ENCODE measurements around the gene TBC1D20. TPM values are rescaled to one million over a fixed set of nuclear protein-coding genes. Genes with fewer than 3 reads are reported as not detected.
A peak's percentile ranks its signal among the peaks of the same experiment; 100 is the strongest.

The TBC1D20 gene
- total RNA-seq, 2 experiments from 2014 or later: 30.1 to 30.7 TPM

DNA sequence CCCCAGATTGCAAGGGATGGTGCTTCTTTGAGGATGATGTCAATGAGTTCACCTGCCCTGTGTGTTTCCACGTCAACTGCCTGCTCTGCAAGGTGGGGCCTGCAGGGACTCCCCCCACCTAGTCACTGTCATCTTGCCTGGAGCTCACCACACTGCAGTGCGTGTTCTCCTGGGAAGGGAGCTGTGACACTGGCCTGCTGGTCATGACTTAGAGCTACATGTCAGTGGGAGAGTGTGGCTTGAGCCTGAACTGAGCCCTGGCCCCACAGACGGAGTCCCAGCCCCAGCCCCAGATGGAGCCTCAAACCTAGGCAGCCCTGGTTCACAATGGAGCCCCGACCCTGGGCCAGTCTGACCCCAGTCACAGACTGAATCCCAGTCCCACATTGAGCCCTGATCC is 34.9 kb downstream of the TBC1D20 start:
- H3K9me3 Mint-ChIP-seq (ENCODE audit: insufficient read depth): no peaks in the 10 kb centered on the region
- ATAC-seq (no peak), DNase-seq (no peak)
- ChIA-PET POLR2A (interaction anchor here (0.8 kb wide), 1 partner anchor 10 kb away, joined by 3 read pairs; no protein-coding TSS in a partner anchor), CTCF (no interaction called here)
- peaks cover 47% of the 10 kb centered on the region for H3K4me1 Mint-ChIP-seq (ENCODE audit: low read depth)
- peaks cover 69% of the 10 kb centered on the region for H3K36me3 Mint-ChIP-seq (ENCODE audit: low read depth)
- H3K4me3 Mint-ChIP-seq: no peak overlapping the region
- no peak overlapping the region for H3K27ac Mint-ChIP-seq
- no peaks in the 10 kb centered on the region for H3K27me3 Mint-ChIP-seq (ENCODE audit: low read depth)

DNA sequence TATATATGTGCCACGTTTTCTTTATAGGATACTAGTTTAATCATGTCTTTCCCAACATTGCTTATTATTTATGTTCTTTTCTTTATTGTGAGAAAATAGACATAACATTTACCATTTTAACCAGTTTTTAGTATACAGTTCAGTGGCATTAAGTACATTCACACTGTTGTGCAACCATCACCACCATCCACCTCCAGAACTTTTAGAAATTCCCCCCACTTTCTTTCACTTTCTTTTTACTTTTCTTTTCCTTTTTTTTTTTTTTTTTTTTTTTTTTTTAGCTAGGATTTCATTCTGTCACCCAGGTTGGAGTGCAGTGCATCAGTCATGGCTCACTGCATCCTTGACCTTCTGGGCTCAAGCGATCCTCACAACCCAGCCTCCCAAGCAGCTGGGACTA is 35.8 kb downstream of the TBC1D20 start:
- Mint-ChIP-seq H3K27ac (no peak overlapping the region), H3K4me3 (no peak overlapping the region), H3K27me3 (ENCODE audit: low read depth) (no peaks in the 10 kb centered on the region), H3K4me1 (ENCODE audit: low read depth) (peaks cover 46% of the 10 kb centered on the region), H3K9me3 (ENCODE audit: insufficient read depth) (no peaks in the 10 kb centered on the region), H3K36me3 (ENCODE audit: low read depth) (peaks cover 76% of the 10 kb centered on the region)
- ATAC-seq (no peak), DNase-seq (no peak)
- ChIA-PET POLR2A (no interaction called here), CTCF (no interaction called here)

- Mint-ChIP-seq H3K9me3 (ENCODE audit: insufficient read depth) (no peaks in the 10 kb centered on the region), H3K27me3 (ENCODE audit: low read depth) (no peaks in the 10 kb centered on the region), H3K36me3 (ENCODE audit: low read depth) (peaks cover 59% of the 10 kb centered on the region), H3K27ac (peak overlapping the region; percentile 3), H3K4me1 (ENCODE audit: low read depth) (peaks cover 27% of the 10 kb centered on the region), H3K4me3 (no peak overlapping the region)
- POLR2A ChIA-PET: interaction anchor here (1.1 kb wide), 1 partner anchor 12 kb away, joined by 3 read pairs; no protein-coding TSS in a partner anchor
- no peak for ATAC-seq
- no peak for DNase-seq
- CTCF ChIA-PET: no interaction called here
Observed at GRCh38 chr20:421685-422250, 40.6 kb downstream of the TBC1D20 start.

- DNase-seq (no peak), ATAC-seq (peak; percentile 53)
- Mint-ChIP-seq H3K4me1 (ENCODE audit: low read depth) (peaks cover 22% of the 10 kb centered on the region), H3K27me3 (ENCODE audit: low read depth) (no peaks in the 10 kb centered on the region), H3K4me3 (no peak overlapping the region), H3K9me3 (ENCODE audit: insufficient read depth) (no peaks in the 10 kb centered on the region), H3K27ac (peak overlapping the region; percentile 3), H3K36me3 (ENCODE audit: low read depth) (peaks cover 57% of the 10 kb centered on the region)
- CTCF ChIA-PET: interaction anchor here (1.1 kb wide), 1 partner anchor 90 kb away, joined by 3 read pairs; no protein-coding TSS in a partner anchor
- POLR2A ChIA-PET: no interaction called here
Observed at GRCh38 chr20:420721-421574, 41.4 kb downstream of the TBC1D20 start.

DNA sequence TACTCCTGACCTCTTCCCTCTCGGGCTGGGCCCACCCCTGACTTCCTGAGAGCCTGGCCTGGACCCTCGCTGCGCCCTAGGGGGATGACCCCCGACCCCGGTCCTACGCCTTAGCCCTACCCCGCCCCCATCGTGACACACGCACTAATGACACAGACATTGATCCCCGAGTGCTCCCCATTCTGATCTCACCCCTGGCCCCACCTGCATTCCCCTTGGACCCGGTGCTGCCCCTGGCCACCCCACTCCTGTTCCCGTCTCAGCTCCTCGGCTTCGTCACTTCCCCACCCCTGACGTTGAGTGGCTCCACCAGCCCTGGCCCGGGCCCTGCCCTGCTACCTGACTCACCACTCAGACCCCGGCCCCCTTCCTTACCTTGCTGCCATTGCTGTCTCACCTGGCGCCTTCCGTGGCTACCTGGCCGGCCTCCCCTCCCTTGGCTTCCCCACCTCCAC is 42.1 kb downstream of the TBC1D20 start:
- no peak overlapping the region for H3K4me3 Mint-ChIP-seq
- no peak overlapping the region for H3K27ac Mint-ChIP-seq
- peaks cover 26% of the 10 kb centered on the region for H3K4me1 Mint-ChIP-seq (ENCODE audit: low read depth)
- ChIA-PET POLR2A (no interaction called here), CTCF (interaction anchor here (1.1 kb wide), 1 partner anchor 90 kb away, joined by 3 read pairs; no protein-coding TSS in a partner anchor)
- ATAC-seq (peak; percentile 21), DNase-seq (no peak)
- H3K36me3 Mint-ChIP-seq (ENCODE audit: low read depth): peaks cover 64% of the 10 kb centered on the region
- no peaks in the 10 kb centered on the region for H3K27me3 Mint-ChIP-seq (ENCODE audit: low read depth)
- no peaks in the 10 kb centered on the region for H3K9me3 Mint-ChIP-seq (ENCODE audit: insufficient read depth)

DNA sequence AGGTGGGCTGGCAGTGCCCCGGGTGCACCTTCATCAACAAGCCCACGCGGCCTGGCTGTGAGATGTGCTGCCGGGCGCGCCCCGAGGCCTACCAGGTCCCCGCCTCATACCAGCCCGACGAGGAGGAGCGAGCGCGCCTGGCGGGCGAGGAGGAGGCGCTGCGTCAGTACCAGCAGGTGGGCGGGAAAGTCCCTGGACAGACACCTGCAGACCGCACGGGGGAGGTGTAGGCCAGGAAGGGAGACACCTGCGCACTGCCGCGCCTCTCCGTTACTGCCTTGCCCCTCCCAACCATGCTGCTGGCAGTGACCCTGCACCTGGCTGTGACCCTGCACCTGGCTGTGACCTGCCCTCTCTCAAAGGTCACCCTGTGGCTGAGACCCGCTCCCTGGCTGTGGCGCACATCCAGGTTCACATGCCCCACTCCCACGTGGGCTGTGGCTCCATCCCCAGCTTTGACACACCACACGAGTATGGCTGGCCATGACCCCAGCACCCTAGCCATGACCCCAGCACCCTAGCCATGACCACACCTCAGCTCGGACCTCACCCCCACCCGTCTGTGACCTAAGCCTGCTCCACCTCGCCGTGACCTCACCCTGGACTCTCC is 42.7 kb downstream of the TBC1D20 start:
- H3K9me3 Mint-ChIP-seq (ENCODE audit: insufficient read depth): no peaks in the 10 kb centered on the region
- H3K36me3 Mint-ChIP-seq (ENCODE audit: low read depth): peaks cover 59% of the 10 kb centered on the region
- ATAC-seq (peak; percentile 29), DNase-seq (no peak)
- no peak overlapping the region for H3K27ac Mint-ChIP-seq
- CTCF ChIA-PET: interaction anchor here (1.1 kb wide), 1 partner anchor 89 kb away, joined by 3 read pairs; no protein-coding TSS in a partner anchor
- H3K4me3 Mint-ChIP-seq: no peak overlapping the region
- POLR2A ChIA-PET: no interaction called here
- H3K4me1 Mint-ChIP-seq (ENCODE audit: low read depth): peaks cover 20% of the 10 kb centered on the region
- no peaks in the 10 kb centered on the region for H3K27me3 Mint-ChIP-seq (ENCODE audit: low read depth)

- H3K4me3 Mint-ChIP-seq: no peak overlapping the region
- H3K36me3 Mint-ChIP-seq (ENCODE audit: low read depth): peaks cover 52% of the 10 kb centered on the region
- CTCF ChIA-PET: interaction anchor here (0.7 kb wide), 1 partner anchor 18 kb away, joined by 3 read pairs; no protein-coding TSS in a partner anchor
- POLR2A ChIA-PET: no interaction called here
- ATAC-seq (no peak), DNase-seq (no peak)
- H3K9me3 Mint-ChIP-seq (ENCODE audit: insufficient read depth): no peaks in the 10 kb centered on the region
- peaks cover 16% of the 10 kb centered on the region for H3K4me1 Mint-ChIP-seq (ENCODE audit: low read depth)
- H3K27me3 Mint-ChIP-seq (ENCODE audit: low read depth): no peaks in the 10 kb centered on the region
- H3K27ac Mint-ChIP-seq: no peak overlapping the region
Observed at GRCh38 chr20:418858-419365, 43.4 kb downstream of the TBC1D20 start.

DNA sequence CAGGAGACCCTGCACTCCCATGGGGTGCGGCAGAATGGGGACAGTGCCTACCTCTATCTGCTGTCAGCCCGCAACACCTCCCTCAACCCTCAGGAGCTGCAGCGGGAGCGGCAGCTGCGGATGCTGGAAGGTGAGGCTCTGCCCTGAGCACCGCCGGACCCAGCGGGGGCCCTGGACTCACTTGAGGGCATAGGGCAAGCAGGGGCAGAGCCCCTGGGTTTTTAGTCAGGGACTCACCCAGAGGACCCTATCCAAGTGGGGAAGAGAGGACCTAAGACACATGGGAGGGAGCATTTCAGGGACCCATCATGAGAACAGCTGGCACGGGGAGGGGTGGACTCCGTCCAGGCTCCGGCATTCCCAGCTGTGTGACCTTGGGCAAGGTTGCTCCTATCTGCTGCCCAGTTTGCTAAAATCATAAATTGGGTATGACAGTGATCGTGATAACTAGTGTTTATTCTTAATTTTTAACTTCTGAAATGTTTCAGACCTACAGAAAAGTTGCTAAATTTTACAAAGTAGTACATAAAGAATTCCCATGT is 44.5 kb downstream of the TBC1D20 start:
- Mint-ChIP-seq H3K36me3 (ENCODE audit: low read depth) (peaks cover 55% of the 10 kb centered on the region), H3K4me1 (ENCODE audit: low read depth) (peaks cover 22% of the 10 kb centered on the region), H3K9me3 (ENCODE audit: insufficient read depth) (no peaks in the 10 kb centered on the region), H3K4me3 (no peak overlapping the region), H3K27me3 (ENCODE audit: low read depth) (no peaks in the 10 kb centered on the region), H3K27ac (no peak overlapping the region)
- no peak for ATAC-seq
- ChIA-PET POLR2A (no interaction called here), CTCF (no interaction called here)
- DNase-seq: no peak

GRCh38 chr20:416950-417800 is 45.2 kb downstream of the TBC1D20 start:
- POLR2A ChIA-PET: no interaction called here
- Mint-ChIP-seq H3K36me3 (ENCODE audit: low read depth) (peaks cover 52% of the 10 kb centered on the region), H3K27me3 (ENCODE audit: low read depth) (no peaks in the 10 kb centered on the region), H3K4me3 (no peak overlapping the region), H3K9me3 (ENCODE audit: insufficient read depth) (no peaks in the 10 kb centered on the region), H3K27ac (peak overlapping the region; percentile 2), H3K4me1 (ENCODE audit: low read depth) (peaks cover 25% of the 10 kb centered on the region)
- no peak for DNase-seq
- no peak for ATAC-seq
- CTCF ChIA-PET: no interaction called here

DNA sequence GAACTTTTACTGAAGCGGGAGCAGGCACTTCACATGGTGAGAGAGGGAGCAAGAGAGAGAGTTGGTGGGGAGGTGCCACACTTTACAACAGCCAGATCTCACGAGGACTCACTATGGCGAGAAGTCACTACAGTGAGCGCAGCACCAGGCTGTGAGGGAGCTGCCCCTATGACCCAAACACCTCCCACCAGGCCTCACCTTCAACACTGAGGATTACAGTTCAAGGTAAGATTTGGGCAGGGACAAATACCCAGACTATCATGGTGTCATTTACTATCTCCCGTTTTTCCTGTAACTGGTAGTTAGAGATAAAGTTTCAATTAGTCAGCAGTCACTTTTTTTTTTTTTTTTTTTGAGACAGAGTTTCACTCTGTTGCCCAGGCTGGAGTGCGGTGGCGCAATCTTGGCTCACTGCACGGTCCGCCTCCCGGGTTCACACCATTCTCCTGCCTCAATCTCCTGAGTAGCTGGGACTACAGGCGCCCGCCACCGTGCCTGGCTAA is 46.5 kb downstream of the TBC1D20 start:
- ATAC-seq (no peak), DNase-seq (no peak)
- peaks cover 51% of the 10 kb centered on the region for H3K36me3 Mint-ChIP-seq (ENCODE audit: low read depth)
- peaks cover 31% of the 10 kb centered on the region for H3K4me1 Mint-ChIP-seq (ENCODE audit: low read depth)
- POLR2A ChIA-PET: no interaction called here
- H3K27me3 Mint-ChIP-seq (ENCODE audit: low read depth): no peaks in the 10 kb centered on the region
- no peak overlapping the region for H3K4me3 Mint-ChIP-seq
- no peak overlapping the region for H3K27ac Mint-ChIP-seq
- H3K9me3 Mint-ChIP-seq (ENCODE audit: insufficient read depth): no peaks in the 10 kb centered on the region
- CTCF ChIA-PET: no interaction called here

GRCh38 chr20:414161-414560 is 48.2 kb downstream of the TBC1D20 start:
- Mint-ChIP-seq H3K9me3 (ENCODE audit: insufficient read depth) (no peaks in the 10 kb centered on the region), H3K27me3 (ENCODE audit: low read depth) (no peaks in the 10 kb centered on the region), H3K27ac (no peak overlapping the region), H3K36me3 (ENCODE audit: low read depth) (peaks cover 61% of the 10 kb centered on the region), H3K4me1 (ENCODE audit: low read depth) (peaks cover 48% of the 10 kb centered on the region), H3K4me3 (no peak overlapping the region)
- POLR2A ChIA-PET: no interaction called here
- ATAC-seq: no peak
- DNase-seq: no peak
- CTCF ChIA-PET: interaction anchor here (0.6 to 1.7 kb wide), 3 partner anchors 12 to 190 kb away, joined by 3 to 7 read pairs (median 4); no protein-coding TSS in a partner anchor
